GM19025 (cell line): ENCODE measurements around the gene FOXN3.

ENCODE experiments used
- ATAC-seq: cut with Tn5 transposase; IDR thresholded peaks from one replicate; pipeline ENCODE4 v1.9.1; 2021; ENCODE audit warnings: mild to moderate bottlenecking, low read depth, moderate library complexity; ENCODE audit not compliant: unreplicated experiment

FOXN3 gene, protein sequence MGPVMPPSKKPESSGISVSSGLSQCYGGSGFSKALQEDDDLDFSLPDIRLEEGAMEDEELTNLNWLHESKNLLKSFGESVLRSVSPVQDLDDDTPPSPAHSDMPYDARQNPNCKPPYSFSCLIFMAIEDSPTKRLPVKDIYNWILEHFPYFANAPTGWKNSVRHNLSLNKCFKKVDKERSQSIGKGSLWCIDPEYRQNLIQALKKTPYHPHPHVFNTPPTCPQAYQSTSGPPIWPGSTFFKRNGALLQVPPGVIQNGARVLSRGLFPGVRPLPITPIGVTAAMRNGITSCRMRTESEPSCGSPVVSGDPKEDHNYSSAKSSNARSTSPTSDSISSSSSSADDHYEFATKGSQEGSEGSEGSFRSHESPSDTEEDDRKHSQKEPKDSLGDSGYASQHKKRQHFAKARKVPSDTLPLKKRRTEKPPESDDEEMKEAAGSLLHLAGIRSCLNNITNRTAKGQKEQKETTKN

GRCh38 chr14:89417091-89417464, at the start of gene FOXN3:
Gene FOXN3 (minus strand): TSS chr14:89417233. CDS start chr14:89412476, 4,757 bp downstream.
- peak; percentile 56 for ATAC-seq

DNA sequence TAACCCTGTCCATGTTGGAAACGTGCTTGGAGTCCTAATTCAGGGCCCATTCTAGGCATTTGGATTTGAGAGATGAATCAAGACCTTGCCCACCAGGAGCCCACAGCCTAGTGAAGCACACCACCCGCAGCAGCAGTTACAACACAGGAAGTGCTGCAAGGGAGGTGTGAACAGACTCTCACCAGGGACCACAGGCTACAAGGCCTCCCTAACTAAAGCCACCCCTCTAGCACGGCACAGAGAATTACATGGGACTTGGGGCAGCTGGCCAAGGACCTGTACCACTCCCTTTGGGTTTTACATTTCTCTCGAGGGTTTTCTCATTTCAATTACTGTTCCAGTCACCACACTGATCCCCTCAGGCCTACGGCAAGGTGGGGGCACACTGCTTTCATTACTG, 49.5 kb upstream of the FOXN3 start:
- ATAC-seq: no peak

DNA sequence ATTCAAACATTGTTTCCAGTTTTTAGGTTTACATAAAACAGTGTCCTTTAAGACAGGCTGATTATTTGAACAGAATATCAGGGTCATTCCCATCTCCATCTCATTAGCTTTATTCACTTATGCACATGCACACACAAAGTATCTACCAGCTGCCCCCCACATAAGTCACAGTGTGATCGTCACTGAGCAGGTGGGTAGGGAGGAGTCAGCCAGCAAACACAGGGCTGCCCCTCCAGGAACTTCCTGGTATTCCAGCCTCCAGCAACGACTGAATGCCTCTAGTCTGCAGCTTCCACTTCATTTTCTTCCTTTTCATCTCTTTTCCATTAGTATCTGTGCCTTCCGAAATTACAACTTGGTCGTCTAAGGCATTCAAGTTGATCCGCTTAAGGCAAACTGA, 48.8 kb upstream of the FOXN3 start:
- ATAC-seq: no peak

- ATAC-seq: no peak
These were observed 44.2 kb upstream of the FOXN3 start for GRCh38 chr14:89461256-89461655.

DNA sequence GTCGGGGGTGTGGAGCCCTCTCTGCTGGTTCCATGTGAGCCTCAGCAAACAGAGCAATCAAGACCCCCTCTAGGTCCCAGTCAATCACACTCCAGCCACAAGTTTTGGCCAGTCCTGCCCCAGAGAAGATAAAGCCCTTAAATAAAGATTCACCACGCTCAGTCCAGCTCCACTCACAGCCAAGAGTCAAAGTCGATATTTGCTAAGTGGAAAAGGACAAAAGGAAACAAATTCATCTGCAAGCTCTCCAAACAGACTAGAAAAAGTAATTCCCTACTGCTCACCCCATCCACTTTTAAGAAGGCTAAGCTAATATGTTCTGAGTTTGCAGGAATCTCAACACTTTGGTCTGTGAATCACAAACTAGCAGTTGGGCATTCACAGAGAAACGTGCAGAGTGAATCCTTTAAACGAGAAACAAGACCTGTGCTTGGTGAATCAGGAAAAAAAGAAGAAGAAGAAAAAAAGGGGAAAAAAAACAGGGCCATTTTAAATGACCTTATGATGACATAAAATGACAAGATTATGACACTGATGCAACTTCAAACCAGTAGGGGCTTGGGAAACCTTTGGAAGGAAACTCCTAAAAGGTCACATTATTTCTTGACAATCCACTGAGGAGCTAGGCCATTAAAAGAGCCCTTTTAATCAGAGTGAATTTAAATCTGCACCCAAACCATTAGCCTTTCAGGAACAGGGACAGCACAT, 41.8 kb upstream of the FOXN3 start:
- ATAC-seq: no peak

DNA sequence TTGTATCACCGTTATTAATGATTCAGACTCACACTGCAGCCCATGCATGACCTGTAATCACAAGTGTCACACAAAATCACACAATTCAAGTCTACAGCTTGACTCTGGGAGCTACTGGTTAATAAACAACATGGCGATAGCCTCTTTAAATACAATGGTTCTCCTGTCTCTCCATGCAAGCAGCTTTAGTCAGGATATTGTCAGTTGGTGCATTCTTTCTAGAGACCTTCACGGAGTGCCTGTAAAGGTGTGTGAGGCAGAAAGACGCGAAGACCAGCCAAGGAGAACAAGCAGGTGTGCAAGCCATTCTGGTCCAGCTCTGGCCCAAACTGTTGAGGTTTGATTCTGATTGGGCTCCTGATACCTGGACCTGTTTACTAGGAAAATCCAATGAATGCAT, 40.0 kb upstream of the FOXN3 start:
- no peak for ATAC-seq

- no peak for ATAC-seq
These were observed 38.4 kb upstream of the FOXN3 start for GRCh38 chr14:89455412-89455811.

GRCh38 chr14:89454996-89455395, 38.0 kb upstream of the FOXN3 start:
- no peak for ATAC-seq

- ATAC-seq: no peak
These were observed 35.2 kb upstream of the FOXN3 start for GRCh38 chr14:89452281-89452680.

DNA sequence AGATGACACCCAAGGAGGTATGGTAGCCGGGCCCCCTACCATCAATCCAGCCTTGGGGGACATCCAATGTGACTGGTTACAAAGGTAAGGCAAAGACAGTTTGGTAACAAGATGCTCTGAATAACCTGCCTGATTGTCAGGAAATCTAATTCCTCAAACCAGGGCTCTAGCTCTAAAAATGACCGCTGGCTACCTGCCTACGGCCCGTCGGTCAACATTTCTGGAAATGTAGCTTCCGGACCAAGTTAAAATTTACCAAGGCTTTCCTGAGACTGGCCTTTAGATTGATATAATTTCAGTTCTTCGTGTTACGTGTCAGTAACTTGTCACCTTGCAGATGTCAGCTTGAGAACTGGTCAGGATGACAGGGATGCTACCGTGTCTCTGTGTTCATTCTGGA, 34.2 kb upstream of the FOXN3 start:
- ATAC-seq: no peak

- ATAC-seq: no peak
These were observed 30.3 kb upstream of the FOXN3 start for GRCh38 chr14:89447182-89447944.

DNA sequence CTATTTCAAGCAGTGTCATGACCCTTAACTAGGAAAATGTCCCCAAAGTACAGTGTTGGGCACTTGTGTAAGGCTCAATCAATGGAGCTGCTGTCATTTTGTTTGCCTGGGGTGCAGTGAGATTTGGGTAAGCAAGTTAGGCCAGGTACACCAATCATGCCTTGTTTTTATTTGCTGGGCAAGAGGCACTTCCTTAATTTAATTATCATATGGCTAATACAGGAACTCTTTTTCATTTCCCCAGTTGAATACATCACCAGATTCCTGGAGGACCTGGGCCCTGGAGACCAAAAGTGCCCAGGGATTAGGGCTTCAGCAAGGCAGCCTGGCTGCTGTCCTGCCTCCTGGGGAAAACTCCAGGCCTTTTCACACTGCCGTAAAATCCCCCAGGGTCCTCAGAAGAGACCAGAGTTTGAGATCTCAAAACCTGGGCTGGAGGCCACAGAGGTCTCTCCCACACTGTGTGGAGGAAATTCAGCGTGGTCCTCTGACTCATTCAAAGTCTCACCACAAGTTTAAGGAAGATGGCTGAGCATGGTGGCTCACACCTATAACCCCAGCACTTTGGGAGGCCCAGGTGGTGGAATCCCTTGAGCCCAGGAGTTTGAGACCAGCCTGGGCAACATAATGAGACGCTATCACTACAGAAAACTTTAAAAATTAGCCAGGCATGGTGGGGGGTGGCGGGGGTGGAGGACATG, 28.4 kb upstream of the FOXN3 start:
- no peak for ATAC-seq

- ATAC-seq: no peak
These were observed 27.6 kb upstream of the FOXN3 start for GRCh38 chr14:89444516-89445125.

- no peak for ATAC-seq
These were observed 27.0 kb upstream of the FOXN3 start for GRCh38 chr14:89444044-89444443.

- no peak for ATAC-seq
These were observed 26.1 kb upstream of the FOXN3 start for GRCh38 chr14:89443042-89443629.

GRCh38 chr14:89442280-89442679, 25.2 kb upstream of the FOXN3 start:
- ATAC-seq: no peak

GRCh38 chr14:89440986-89441909, 24.2 kb upstream of the FOXN3 start:
- no peak for ATAC-seq

DNA sequence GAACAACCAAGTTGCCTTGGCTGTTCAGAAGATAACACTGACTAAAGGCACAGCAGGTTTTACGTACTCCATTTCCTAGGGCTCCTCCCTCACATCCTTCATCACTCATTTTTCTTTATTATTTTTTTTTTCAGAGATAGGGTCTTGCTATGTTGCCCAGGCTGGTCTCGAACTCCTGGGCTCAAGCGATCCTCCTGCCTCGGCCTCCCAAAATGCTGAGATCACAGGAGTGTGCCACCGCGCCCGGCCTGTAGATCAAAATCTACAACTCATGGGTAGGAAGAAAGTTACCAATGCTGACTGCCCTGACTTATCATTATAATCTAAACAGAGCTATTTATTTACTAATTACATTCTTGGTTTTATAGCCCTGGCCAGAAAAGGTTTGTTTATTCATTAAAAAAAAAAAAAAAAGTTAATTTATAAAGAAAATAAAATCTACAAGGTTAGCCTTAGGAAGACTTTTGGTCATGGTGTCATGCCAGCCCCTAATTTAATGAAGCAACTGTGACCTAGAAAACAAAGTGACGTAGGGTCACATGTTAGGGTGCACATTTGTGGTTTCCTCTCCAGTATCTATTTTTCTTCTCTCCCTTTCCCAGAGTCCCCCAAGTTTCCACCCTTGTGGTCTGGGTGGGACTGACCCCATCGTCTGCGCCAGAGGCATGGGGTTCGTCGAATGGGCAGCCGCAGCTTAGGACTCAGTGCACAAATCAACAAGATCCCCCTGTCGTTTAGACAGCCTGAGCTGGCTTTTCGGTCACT, 19.0 kb upstream of the FOXN3 start:
- ATAC-seq: no peak
